Measurements from ENCODE around the gene TACC2.

Gene TACC2

DNA sequence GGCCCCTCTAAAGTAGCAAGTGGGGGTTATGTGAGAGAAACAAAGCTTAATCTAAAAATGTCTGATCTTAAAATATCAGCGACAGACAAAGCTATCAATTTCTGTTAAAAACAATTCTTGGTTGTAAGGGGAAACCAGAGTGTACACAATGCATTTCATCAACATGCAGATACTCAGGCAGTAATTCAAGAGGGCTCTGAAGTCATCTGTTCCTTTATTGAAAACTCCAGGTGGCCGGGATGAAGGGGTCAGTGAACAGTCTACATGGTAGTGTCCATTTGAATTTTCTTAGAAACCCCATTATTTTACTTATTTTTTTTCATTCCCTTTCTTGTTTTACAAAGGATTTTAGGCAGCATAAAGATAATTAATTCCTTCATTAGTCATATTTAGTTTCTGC, 245.5 kb downstream of the TACC2 start:
- no peak for DNase-seq

DNA sequence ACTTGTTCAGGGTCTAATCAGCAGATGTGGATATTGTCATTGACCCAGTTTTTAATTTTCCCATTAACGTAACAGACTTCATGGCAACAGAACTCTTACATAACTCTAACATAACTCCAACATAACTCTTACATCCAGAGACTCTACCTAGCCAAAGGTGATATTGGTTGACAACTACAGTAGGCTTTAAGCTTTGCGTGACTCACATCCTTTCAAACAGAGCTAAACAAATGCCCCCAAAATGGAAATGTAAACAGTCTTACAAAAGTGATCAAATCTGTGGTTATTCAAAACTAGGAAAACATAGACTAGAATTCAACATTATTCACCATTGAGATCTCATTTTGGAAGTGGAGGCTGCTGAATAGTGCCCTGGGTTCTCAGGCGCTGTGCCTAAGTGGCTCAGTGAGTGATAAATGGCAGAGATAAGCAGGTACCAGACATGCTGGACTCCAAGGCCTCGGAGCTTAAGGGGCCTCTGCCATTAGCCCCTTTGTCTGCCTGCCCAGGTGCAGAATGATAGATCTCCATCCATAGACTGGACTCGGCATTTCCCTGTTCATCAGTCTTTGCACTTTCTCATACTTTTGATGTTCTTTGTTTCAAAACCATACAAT, 247.8 kb downstream of the TACC2 start:
- no peak for DNase-seq

DNA sequence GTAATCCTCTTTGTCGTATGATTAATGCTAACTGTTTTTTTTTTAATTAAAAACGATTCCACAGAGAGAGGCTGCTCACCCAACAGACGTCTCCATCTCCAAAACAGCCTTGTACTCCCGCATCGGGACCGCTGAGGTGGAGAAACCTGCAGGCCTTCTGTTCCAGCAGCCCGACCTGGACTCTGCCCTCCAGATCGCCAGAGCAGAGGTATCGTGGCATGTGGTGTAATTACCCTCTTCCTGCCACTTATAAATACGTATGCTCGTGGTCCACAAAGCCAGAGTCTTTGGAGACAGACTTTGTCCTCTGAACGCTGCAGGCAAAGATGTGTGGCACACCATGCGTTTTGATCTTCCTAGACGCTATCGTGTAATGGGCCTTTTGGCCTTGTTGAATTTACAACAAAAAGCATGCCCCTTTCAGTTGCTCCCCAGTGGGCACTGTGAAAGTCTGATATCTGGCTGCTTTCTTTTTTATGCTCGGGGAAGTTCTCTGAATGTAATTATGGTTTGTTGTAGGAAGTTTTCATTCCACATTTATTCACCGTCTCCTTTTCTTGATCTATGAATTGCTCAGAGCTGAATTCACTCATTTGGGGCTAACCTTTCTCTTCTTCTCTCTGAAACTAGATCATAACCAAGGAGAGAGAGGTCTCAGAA, 248.5 kb downstream of the TACC2 start:
- no peak for DNase-seq

DNA sequence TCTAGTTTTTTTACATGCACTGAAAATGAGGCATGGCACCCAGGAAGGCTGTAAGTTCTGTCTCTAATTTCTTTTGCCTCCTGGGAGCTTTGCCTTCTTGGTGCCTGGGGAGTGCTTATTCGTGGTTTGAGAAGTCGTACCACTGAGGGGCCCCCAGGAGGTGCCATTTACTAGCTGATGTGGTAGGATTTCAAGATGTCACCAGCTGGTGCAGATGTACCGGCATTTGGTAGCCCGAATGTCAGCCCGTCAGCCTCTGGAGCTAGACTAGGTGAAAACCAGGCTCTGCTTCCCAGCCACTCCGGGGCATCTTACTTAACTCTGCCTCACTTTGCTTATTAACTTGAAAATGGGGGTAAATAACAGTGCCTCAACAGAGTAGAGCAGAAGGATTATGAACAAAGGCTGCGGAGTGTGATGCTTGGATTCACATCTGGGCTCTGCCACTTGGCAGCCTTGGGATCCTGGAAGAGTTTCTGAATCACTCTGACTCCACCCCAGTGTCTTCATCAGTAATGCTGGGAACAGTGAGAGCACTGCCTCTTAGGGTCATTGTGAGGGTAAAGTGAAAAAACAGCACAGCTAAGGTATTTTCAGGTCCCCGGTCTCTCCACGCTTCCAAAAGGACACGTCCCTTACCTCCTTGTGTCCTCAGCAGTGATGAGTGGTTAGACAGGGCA, 250.8 kb downstream of the TACC2 start:
- DNase-seq, result no peak

DNA sequence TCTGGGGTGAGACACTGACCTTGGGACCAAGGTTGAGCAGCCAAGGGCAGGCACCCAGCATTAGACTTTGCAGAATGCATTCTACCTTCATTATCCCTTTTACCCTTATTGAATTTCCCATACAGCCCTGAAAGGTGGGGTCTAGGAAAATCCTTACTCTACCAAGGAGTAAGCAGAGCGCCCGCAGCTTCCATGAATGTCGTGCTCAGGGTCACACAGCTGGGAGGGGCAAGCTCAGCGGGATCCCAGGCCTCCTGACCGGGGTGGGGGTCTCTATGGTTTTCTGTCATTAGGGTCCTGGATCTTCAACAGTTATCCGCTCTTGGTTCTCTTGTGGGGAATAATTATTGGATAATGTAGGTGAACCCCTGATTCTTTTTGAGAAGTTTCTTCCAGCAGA, 251.4 kb downstream of the TACC2 start:
- no peak for DNase-seq

DNA sequence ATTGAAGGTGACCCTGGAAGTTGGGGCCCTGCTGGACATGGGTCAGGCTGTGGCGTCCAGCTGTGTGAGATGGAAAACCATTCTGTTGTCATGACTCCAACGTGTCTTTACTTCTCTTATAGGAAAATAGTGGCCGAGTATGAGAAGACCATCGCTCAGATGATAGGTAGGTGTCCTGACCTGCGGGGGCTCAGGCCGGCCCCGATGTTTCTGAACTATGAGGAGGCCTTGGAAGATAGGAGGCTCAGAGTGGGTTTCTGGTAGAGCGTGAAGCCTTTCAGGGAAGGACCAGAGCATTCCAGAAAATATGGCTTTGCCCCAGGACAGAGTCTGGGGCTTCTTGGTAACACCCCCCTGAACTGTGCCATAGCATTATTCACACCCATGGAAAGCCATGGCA, 252.9 kb downstream of the TACC2 start:
- no peak for DNase-seq

DNA sequence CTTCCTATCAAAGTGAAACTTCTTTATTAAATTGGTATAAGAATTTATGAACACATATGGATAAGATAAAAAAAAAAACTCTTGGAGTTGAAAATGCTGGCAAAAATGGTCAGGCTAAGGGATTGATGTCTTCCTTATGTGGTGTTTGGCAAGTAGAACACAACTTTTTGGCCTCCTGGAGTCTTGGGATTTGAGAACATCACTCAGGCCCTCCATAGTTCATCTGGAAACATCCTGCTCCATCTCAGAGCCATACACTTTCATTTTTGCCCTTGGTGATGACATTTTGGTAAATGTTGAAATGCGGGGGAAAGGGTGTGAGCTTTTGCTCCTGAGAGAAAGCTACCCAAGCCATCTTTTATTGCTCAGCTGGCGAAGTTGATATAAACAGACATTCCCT, 254.6 kb downstream of the TACC2 start:
- DNase-seq, result no peak

DNA sequence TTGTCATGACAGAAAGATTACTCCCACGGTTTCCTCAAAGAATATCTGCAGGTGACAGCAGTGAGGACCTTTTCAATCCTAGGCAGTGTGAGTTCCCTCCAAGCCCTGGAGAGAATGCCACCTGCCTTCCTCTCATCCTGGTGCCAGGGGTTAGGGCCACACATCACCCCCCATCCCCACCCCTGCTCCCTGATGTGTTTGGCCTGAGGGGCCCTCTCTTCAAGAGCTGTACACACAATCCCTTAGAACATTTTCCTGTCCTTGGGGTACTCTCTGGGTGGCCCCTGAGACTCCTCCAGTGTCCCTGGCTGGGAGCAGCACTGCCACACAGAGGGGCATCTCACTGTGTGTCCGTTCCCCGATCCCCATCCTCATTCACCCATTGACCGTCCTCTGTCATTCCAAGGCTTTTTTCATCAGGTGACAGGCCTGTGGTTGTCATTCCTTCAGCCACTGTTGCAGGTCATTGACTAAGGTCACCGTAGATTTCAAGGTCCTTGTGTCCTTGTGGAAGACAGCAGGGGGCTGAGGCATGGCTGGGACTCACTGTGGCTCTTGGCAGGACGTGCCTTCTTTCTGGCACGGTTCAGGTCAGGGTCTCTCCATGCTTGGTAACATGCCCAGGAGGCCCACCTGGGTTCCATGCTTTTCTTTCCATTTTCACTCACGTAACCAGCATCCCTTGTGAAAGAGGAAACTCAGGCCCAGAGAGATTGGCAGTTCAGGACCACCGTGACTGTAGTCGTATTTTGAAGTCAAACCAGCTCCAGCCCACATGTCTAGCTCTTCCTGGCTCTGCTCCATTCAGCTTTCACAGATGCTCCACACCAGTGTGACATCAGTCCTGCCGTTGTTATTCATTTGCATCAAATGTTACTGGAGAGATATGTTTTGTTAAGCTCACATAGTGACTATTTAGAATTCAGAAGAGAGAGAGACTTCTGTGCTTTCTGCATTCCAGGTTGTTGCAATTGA, 255.3 kb downstream of the TACC2 start:
- DNase-seq, result no peak

DNA sequence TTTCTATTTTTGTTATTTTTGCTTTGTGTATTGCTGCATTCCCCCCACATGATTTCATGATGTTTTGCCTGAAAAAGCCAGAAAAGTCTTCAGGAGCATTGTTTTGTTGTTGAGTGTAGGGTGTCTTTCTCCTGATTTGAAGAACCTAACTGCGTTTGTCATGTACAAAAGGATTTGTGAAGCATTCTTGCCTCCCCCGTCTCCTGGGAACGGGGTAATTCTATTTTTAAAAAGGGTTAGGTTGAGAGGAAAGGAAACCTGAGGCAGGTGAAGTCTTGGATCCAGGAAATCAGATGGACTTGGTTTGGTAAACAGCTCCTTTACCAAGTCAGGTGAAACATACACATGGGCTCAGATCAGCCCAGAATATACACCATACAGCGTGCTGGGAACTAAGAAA, 256.2 kb downstream of the TACC2 start:
- DNase-seq, result no peak

DNA sequence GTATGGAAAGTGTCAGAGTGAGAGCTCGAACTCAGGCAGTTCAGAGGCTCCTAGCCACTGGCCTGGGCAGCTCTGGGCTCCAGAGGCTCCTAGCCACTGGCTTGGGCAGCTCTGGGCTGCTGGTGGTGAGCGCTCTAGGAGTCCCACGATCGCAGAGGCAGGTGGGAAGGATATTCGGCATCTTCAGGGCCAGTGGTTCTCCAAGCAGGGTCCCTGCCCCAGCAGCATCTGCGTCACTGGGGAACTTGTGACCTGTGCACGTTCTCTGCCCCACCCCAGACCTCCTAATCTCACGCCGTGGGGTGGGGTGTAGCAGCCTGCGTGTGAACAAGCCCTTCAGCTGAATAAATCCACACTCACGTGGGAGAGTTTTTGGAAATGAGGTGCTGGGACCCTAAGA, 256.9 kb downstream of the TACC2 start:
- no peak for DNase-seq

DNA sequence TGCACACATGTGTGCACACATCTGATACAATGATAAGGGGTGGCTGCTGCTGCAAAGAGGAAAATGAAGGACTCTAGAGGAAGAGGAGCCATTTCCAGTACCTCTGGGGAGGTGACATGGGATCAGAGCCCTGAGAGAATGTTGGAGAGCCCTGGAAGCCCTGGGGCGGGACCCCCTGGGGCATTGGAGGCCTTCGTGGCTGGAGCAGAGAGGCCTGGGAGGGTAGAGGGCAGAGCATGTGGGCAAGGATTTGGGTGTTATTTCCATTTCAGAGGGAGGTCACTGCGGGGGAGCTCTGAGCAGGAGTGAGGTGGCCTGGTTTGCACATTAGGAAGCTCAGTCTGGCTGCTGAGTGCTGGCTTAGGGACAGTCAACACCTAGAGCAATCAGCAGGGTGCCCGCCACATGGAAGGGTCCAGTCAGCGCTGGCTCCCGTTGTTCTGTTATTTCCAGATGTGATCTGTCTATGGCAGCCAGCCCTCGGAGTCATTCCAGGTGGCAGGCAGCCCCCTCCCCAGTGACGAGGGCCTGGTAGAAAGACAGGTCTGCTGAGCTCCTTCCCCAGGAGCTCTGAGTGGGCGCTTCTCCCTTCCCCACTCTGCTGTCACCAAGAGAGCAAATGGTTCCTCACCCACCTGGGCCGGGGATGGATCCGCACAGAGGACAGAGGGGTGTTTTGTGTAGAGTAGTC, 258.0 kb downstream of the TACC2 start:
- DNase-seq, result no peak

DNA sequence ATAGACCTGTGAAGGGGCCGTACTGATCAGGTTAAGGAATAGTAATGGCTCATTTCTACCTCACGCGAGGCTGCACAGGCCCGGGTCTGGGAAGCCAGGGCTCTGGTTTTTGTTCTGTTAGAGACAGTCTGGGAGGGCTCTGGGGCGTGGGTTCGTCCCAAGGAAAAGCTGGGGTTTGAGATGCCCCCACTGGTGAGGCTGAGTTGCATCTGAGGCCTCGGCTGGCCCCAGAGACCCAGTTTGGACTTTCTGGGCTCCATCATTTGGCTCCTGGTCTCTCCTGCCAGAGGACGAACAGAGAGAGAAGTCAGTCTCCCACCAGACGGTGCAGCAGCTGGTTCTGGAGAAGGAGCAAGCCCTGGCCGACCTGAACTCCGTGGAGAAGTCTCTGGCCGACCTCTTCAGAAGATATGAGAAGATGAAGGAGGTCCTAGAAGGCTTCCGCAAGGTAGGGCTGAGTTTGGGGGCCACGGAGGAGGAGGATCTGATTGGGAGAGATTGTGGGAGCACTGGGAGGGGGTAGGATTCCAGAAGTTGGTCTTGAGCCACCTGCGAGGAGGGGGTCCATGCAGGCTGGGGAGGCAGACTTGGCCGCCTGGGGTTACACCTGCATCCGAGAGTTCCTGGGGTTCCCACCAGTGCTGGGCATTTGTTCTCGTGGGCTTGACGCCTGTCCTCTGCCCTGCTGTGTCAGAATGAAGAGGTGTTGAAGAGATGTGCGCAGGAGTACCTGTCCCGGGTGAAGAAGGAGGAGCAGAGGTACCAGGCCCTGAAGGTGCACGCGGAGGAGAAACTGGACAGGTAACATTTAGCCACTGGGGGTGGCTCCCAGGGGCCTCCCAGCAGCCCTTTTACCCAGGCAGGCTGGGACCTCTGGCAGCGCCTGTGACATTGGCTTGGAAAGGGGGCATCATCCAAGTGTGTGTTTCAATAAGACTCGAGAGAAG, 259.7 kb downstream of the TACC2 start:
- DNase-seq, result no peak

DNA sequence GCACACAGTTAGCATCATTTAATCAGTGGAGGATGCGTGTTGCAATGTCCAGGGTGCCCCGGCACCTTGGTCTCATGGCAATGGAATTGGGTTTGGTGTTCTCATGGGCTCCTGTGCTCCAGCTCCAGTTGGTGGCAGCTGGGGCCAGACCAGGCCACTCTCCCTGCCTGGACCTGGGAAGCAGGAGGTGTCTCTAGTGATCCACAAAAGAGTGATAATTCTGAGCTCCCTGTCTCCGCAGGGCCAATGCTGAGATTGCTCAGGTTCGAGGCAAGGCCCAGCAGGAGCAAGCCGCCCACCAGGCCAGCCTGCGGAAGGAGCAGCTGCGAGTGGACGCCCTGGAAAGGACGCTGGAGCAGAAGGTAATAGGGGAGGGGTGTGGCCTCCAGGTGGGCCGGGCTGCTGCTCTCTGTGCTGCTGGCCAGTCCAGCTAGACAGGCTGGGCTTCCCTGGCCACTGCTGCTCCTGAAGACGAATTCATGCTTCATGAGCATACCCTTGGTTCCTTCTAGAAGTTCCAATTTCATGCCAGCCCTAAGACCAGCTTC, 260.4 kb downstream of the TACC2 start:
- DNase-seq, result no peak

DNA sequence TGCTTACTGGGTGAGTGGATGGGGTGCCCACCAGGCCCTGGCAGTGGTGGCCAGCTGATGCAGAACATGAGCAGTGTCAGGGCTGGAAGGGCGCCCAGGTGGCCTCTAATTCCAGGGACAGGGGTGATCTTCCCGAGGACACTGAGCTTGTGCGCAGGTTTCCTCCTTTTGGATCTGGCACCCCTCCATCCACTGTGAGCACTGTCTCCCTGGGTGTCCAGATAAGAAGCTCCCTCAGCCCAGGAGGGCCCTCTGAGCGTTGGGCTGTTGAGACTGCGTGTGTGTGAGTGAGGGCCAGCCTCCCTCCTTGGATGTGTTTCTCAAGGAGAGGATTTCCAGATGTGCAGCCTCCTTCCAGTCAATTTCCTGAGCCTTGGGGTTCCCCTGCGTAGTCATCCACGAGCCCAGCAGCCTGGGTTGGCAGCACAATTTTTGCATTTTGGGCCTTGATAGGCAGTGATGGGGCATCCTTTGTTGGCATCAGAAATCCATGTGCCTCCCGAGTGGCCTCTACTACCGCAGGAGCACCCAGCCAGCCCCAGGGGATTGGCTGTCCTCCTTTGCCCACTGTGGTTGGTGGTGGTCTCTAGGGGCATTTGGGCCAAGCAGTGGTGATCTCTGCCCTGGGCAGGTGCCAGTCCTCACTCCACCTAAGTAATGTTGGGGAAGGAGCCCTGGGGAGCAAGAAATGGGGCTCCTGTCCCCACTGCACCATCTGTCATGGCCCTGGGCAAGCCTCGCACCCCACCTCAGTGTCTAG, 261.2 kb downstream of the TACC2 start:
- no peak for DNase-seq

DNA sequence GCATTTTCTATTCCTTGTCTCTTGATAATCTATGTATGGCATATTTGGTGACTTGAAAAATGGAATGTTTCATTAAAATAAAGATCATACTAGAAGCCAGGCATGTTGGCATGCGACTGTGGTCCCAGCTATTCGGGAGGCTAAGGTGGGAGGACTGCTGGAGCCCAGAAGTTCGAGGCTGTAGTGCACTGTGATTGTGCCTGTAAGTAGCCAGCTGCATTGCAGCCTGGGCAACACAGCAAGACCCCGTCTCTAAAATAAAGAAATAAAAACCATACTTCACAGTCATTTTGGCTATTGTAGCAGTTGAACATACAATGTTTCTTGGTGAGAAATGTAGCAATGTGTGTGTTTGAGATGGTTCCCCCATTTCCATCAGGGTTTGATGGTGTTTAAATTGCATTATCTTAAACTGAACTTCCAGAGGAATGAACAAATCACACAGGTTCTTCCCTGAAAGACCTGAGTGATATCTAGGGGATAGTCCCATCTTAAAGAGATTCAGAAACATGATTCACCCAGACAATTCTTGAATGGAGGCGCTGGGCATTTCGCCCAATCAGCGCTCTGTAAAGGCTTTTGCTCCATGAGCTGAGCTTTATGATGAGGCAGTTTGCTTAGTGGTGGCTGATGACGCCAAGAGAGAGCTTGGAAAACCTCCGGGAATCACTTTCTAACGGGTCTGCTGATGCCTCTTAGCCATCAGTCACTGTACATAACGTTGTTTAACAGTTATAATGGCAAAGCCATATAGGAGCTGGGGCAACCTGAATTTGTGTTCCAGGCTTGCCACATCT, 262.7 kb downstream of the TACC2 start:
- no peak for DNase-seq

DNA sequence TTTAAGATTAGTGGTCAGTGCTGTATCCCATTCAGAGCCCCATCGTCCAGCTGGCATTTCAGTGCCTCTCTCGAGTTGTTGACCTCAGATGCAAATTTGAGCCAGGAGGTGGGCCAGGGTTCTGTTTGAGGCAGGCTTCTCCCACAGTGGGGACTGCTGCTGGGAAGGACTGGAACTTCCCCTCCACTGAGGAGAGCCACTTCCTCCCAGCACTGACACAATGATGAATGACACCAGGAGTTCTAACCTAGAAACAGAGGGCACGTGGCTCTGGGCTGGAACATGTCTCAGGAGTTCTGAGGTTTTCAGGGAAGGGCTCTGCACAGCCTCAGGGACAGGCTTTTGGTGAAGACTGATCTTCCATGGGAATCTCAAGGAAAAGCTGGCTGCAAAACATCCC, 263.8 kb downstream of the TACC2 start:
- DNase-seq, result no peak

DNA sequence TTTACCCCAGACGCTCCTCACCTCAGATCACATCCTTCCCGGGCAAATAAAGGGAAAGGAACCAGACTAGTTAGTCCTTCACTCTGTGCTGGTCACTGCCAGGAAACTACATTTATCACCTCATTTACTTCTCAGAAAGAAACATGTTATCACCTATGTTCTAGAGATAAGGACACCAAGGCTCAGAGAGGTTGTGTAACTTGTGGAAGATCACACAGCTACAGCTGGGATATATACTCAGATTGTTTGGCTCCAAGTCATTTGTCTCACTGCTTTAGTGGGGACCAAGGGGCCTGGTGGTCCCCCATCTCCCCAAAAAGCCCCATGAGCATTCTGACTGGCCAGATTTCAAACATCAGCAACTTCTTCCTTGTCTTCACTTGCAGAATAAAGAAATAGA, 264.6 kb downstream of the TACC2 start:
- no peak for DNase-seq

DNA sequence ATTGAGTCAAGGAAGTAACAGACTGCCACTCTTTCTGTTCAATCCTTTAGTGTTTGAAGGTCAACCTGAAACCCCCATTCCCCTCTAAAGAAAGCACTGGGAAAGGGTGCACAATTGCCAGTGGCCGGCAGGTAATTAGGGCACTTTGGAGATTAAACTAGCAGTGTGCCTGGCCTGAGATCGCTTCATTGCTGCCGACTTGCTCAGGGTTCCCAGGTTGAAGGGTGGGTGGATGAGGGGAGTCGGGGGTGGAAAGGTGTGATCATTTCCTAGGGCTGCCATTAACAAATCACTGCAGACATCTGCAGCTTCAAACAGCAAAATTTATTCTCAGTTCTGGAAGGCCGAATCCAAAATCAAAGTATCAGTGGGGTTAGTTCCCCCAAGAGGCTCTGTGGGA, 265.9 kb downstream of the TACC2 start:
- DNase-seq, result no peak

DNA sequence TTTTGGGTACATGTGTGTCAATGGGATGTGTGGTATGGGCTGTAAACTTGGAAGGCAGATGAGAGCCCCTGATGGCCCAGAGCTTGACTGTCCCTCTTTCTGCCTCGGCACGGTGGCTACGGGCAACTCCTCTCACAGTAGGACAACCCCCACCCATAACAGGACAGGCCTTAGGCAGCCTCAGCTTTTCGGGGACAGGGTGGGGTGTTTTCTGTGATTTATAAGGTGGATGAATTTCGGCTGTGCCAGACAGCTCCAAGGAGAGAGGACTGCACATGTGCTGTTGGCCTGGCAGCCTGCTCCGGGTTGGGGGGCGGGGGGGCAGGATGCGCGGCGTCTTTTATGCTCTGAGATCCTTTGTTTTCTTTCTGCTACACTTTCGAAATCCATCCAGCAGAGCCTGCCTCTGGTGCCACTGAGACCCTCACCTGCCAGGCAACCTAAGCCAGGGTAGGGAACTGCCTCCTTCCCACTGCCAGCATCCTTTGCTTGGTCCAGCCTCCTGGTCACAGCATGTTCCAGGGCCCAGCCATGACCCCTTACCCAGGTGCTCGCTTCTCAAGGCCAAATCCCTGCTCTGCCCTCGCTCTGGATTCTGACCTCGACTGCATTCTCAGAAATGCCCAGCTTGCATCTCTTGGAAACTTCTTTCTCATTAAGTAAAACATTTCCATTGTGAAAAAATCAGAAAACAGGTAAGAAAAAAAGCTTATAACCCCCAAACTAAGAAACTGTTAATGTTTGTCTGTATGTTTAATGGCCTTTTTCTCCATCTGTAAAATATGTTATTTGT, 266.7 kb downstream of the TACC2 start:
- DNase-seq, result no peak
